A549 (cell line): Measurements from ENCODE around the gene LAT. TPM values are rescaled to one million over a fixed set of nuclear protein-coding genes. Genes with fewer than 3 reads are reported as not detected.
"Not testable (repeated sequence)": the region's sequence is repeated elsewhere in the genome, so short reads cannot be mapped to it uniquely, and the experiment has no call there.

Experiments used
- ATAC-seq, 2 experiments: fragments of 200-7000 bp in 1 of 2; fragments of >200 bp in 1 of 2; cut with Nextera tagmentation in 1 of 2; cut with Tn5 transposase in 1 of 2; 3 replicates each; pipeline versions ENCODE4 v1.8.0 to v1.9.1; 2018 to 2020; ENCODE audit warnings: mild to moderate bottlenecking in 1 of 2, moderate library complexity in 1 of 2
- CTCF ChIA-PET: fragments of 300-600 bp; sonication (Branson Sonifier 250); formaldehyde crosslinking; extraction: SDS; loops from one replicate; lab custom pipeline; 2021; ENCODE audit warnings: antibody characterized with exemption, inconsistent platforms; lab: Yijun Ruan, JAX
- POLR2A ChIA-PET: fragments of 350-600 bp; formaldehyde crosslinking; extraction: SDS; loops from one replicate; lab custom pipeline; 2021; ENCODE audit warnings: antibody characterized with exemption, inconsistent platforms; lab: Yijun Ruan, JAX
- DNase-seq, 2 experiments: peaks; one replicate each; pipeline versions ENCODE4 v3.0.0 to v3.0.0-alpha.2; 2011 to 2016; ENCODE audit warnings: low read depth in 1 of 2, low spot score in 1 of 2
- FAIRE-seq: peaks from 2 replicates; lab custom pipeline; 2011; peaks lifted over from hg19 to GRCh38; lab: Jason Lieb, UNC
- H3K27ac ChIP-seq, 2 experiments: fragments of >200 bp; sonication (Bioruptor Twin); formaldehyde crosslinking; 3 replicates each; pipeline ENCODE4 v1.5.1; 2016 to 2017
- H3K4me1 ChIP-seq: fragments of >200 bp; sonication (Bioruptor Twin); formaldehyde crosslinking; 3 replicates; pipeline ENCODE4 v1.6.1; 2016
- H3K4me2 ChIP-seq: fragments of >200 bp; sonication (Bioruptor Twin); formaldehyde crosslinking; 3 replicates; pipeline ENCODE4 v1.6.1; 2016
- H3K4me3 ChIP-seq: fragments of >200 bp; sonication (Bioruptor Twin); formaldehyde crosslinking; 3 replicates; pipeline ENCODE4 v1.5.1; 2016
- H3K9me3 ChIP-seq: fragments of >200 bp; sonication (Bioruptor Twin); formaldehyde crosslinking; 3 replicates; pipeline ENCODE4 v1.6.1; 2016
- CHD4 ChIP-seq: fragments of 200-600 bp; sonication (generic); IDR thresholded peaks from 2 replicates; pipeline ENCODE4 v1.6.1; 2016; ENCODE audit warnings: antibody characterized with exemption, mild to moderate bottlenecking, borderline replicate concordance
- FOXS1 ChIP-seq: fragments of 250-450 bp; sonication (Bioruptor Pico); IDR thresholded peaks from 2 replicates; pipeline ENCODE4 v1.5.0; 2020; ENCODE audit warnings: mild to moderate bottlenecking, moderate library complexity
- HEYL ChIP-seq: fragments of 250-450 bp; sonication (Bioruptor Pico); IDR thresholded peaks from 2 replicates; pipeline ENCODE4 v1.8.0; 2021; ENCODE audit warnings: mild to moderate bottlenecking, moderate library complexity
- HOXB13 ChIP-seq: fragments of 250-450 bp; sonication (Bioruptor Pico); IDR thresholded peaks from 2 replicates; pipeline ENCODE4 v1.5.0; 2020; ENCODE audit warnings: low read depth, mild to moderate bottlenecking, moderate library complexity
- MYC ChIP-seq: IDR thresholded peaks from 2 replicates; pipeline ENCODE4 v1.6.1; 2012; ENCODE audit warnings: mild to moderate bottlenecking, inconsistent platforms, low read length, improper control_type of control experiment, borderline replicate concordance
- POLR2A ChIP-seq: IDR thresholded peaks from 2 replicates; pipeline ENCODE4 v1.6.1; 2012; ENCODE audit warnings: mild to moderate bottlenecking, low read length
- RARB ChIP-seq: fragments of 250-450 bp; sonication (Bioruptor Pico); IDR thresholded peaks from 2 replicates; pipeline ENCODE4 v1.8.0; 2021; ENCODE audit warnings: mild to moderate bottlenecking, moderate library complexity
- RFX5 ChIP-seq: fragments of 450-650 bp; IDR thresholded peaks from 2 replicates; pipeline ENCODE4 v1.7.1; 2014; ENCODE audit warnings: antibody characterized with exemption, mild to moderate bottlenecking, moderate library complexity
- SMC3 ChIP-seq: fragments of >200 bp; sonication (Bioruptor Twin); formaldehyde crosslinking; IDR thresholded peaks from 3 replicates; pipeline ENCODE4 v1.6.1; 2018; ENCODE audit warnings: inconsistent platforms
- TP53 ChIP-seq: fragments of 250-450 bp; sonication (Bioruptor Pico); IDR thresholded peaks from 2 replicates; pipeline ENCODE4 v1.5.0; 2021; ENCODE audit warnings: mild to moderate bottlenecking, moderate library complexity
- WGBS: methylation state at CpG from one replicate; pipeline ENCODE4 v1.1.6; 2017; ENCODE audit errors: missing lambda C conversion rate; 5-methylcytosine and 5-hydroxymethylcytosine counted together
- polyA plus RNA-seq, 4 experiments: library from polyadenylated mRNA; depleted of rRNA in 3 of 4; stranded (reverse); fragments of >200 nt; fragmentation: RNase III in 1 of 4; extraction: RNeasy Plus Mini Kit Qiagen cat#74134 plus additional on column Dnase treatment in 1 of 4; gene quantifications; 2 replicates in 3 of 4; 3 replicates in 1 of 4; pipeline ENCODE4 v1.2.3, GENCODE V29; 2011 to 2017
- TF ChIP-seq, protein P1 (sequence below): fragments of >200 bp; sonication (Bioruptor Twin); formaldehyde crosslinking; IDR thresholded peaks from 2 replicates; pipeline ENCODE4 v1.6.1; 2016
- TF ChIP-seq, protein P2 (sequence below): fragments of 250-450 bp; sonication (Bioruptor Pico); IDR thresholded peaks from 2 replicates; pipeline ENCODE4 v1.5.0; 2020; ENCODE audit warnings: low read depth, mild to moderate bottlenecking, moderate library complexity
- TF ChIP-seq, protein P3 (sequence below): fragments of 250-450 bp; sonication (Bioruptor Pico); IDR thresholded peaks from 2 replicates; pipeline ENCODE4 v1.5.0; 2021; ENCODE audit warnings: mild to moderate bottlenecking, moderate library complexity, borderline replicate concordance
- TF ChIP-seq, protein P4 (sequence below): IDR thresholded peaks from 2 replicates; pipeline ENCODE4 v1.6.1; 2012

LAT gene
- polyA plus RNA-seq, 2 of the 4 experiments (the other 2 are of a cell fraction): 0.85 to 3.3 TPM

DNA sequence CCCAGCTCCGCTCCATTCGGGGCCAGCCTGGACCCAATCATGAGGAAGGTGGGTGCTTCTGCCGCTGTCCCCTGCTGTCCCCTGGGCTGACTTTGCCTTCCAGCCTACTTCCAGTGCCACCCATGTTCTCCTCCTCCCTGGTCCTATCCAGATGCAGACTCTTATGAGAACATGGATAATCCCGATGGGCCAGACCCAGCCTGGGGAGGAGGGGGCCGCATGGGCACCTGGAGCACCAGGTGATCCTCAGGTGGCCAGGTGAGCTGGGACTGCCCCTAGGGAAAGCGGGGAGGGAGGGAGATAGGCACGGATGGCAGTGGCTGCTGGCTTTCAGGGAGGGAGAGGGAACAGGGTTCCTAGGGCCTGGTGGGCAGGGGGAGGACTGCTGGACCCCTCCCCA, 46.1 kb upstream of the LAT start:
- H3K4me2 ChIP-seq: no peak overlapping the region
- CTCF ChIA-PET: interaction anchor here (0.8 to 1.2 kb wide), 2 partner anchors 18 to 27 kb away, joined by 3 read pairs; no protein-coding TSS in a partner anchor
- no peaks in the 10 kb centered on the region for H3K4me1 ChIP-seq
- POLR2A ChIA-PET: no interaction called here
- no peaks in the 10 kb centered on the region for H3K9me3 ChIP-seq
- DNase-seq: no peak
- TF ChIP-seq, protein P1, sequence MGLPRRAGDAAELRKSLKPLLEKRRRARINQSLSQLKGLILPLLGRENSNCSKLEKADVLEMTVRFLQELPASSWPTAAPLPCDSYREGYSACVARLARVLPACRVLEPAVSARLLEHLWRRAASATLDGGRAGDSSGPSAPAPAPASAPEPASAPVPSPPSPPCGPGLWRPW: no peak
- TF ChIP-seq RARB (CRISPR knock-in tag): no peak
- TF ChIP-seq MYC: no peak
- TF ChIP-seq, protein P2, sequence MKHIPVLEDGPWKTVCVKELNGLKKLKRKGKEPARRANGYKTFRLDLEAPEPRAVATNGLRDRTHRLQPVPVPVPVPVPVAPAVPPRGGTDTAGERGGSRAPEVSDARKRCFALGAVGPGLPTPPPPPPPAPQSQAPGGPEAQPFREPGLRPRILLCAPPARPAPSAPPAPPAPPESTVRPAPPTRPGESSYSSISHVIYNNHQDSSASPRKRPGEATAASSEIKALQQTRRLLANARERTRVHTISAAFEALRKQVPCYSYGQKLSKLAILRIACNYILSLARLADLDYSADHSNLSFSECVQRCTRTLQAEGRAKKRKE (CRISPR knock-in tag): no peak
- TF ChIP-seq RFX5: no peak
- TF ChIP-seq SMC3: no peak
- no peak for ATAC-seq
- 64% methylated on average over 6 of the region's 7 CpGs for WGBS
- no peak for FAIRE-seq
- H3K4me3 ChIP-seq: no peak overlapping the region
- H3K27ac ChIP-seq: no peak overlapping the region

DNA sequence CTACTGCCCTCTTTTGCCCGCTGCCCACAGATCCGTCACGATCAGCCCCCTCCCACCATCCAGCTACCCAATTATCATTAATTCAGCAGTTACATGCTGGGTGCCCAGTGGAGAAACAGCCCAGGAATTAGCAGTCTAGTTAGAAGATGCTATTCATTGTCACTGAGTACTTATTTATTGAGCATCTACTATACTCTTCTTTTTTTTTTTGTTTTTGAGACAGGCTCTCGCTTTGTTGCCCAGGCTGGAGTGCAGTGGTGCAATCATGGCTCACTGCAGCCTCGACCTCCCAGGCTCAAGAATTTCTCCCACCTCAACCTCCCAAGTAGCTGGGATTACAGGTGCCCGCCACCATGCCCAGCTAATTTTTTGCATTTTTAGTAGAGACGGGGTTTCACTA, 45.0 kb upstream of the LAT start:
- CTCF ChIA-PET, H3K4me2 ChIP-seq, ATAC-seq, FAIRE-seq, H3K27ac ChIP-seq, H3K4me1 ChIP-seq, H3K4me3 ChIP-seq, POLR2A ChIA-PET, DNase-seq, H3K9me3 ChIP-seq: not testable (repeated sequence)
- 76% methylated on average over 7 of the region's 7 CpGs for WGBS

DNA sequence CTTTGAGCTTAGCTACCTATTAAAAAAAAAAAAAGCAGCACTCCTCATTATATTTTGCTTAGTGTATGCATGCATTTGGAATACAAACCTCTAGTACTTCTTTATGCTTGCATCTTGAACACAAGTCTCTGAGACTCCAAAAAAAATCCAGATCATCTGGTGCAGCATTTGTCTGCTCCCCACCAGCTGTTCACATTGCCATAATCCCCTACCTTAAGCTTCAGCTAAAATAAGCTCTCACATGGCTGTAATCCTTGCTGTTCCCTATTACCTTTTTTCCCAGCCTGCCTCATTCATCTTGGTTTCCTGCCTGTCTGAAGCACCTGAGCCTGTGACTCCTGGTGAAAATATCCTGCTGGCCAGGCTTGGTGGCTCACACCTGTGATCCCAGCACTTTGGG, 41.6 kb upstream of the LAT start:
- CTCF ChIA-PET: interaction anchor here (1.3 to 10.5 kb wide), 6 partner anchors 12 to 98 kb away, joined by 3 to 190 read pairs (median 50); partner anchors contain the start of genes ATP2A1, CD19, RABEP2 and SH2B1
- no peak overlapping the region for H3K27ac ChIP-seq
- FAIRE-seq (no peak), ATAC-seq (no peak), DNase-seq (no peak)
- POLR2A ChIA-PET: no interaction called here
- H3K4me2 ChIP-seq: no peak overlapping the region
- H3K4me1 ChIP-seq: peaks cover 9% of the 10 kb centered on the region; the same call in 2 of the 3 replicates
- H3K4me3 ChIP-seq: no peak overlapping the region
- no peak for TF ChIP-seq POLR2A
- H3K9me3 ChIP-seq: no peaks in the 10 kb centered on the region

DNA sequence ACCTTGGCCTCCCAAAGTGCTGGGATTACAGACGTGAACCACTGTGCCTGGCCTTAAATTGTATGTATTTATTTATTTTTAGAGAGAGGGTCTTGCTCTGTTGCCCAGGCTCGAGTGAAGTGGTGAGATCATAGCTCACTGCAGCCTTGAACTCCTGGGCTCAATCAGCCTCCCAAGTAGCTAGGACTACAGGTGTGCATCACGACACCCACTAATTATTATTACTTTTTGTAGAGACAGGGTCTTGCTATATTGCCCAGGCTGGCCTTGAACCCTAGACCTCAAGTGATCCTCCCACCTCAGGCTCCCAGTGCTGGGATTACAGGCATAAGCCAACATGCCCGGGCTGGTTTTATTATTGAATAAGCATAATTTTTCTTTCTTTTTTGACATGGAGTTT, 38.2 kb upstream of the LAT start:
- H3K4me2 ChIP-seq: no peak overlapping the region
- POLR2A ChIA-PET: interaction anchor here (1.5 kb wide), 1 partner anchor 75 kb away, joined by 3 read pairs; no protein-coding TSS in a partner anchor
- no peak for TF ChIP-seq RFX5
- no peak for TF ChIP-seq POLR2A
- TF ChIP-seq, protein P3, sequence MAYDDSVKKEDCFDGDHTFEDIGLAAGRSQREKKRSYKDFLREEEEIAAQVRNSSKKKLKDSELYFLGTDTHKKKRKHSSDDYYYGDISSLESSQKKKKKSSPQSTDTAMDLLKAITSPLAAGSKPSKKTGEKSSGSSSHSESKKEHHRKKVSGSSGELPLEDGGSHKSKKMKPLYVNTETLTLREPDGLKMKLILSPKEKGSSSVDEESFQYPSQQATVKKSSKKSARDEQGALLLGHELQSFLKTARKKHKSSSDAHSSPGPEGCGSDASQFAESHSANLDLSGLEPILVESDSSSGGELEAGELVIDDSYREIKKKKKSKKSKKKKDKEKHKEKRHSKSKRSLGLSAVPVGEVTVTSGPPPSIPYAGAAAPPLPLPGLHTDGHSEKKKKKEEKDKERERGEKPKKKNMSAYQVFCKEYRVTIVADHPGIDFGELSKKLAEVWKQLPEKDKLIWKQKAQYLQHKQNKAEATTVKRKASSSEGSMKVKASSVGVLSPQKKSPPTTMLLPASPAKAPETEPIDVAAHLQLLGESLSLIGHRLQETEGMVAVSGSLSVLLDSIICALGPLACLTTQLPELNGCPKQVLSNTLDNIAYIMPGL: no peak
- TF ChIP-seq, protein P4, sequence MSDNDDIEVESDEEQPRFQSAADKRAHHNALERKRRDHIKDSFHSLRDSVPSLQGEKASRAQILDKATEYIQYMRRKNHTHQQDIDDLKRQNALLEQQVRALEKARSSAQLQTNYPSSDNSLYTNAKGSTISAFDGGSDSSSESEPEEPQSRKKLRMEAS: no peak
- TF ChIP-seq HEYL (CRISPR knock-in tag): no peak
- TF ChIP-seq FOXS1: no peak
- TF ChIP-seq HOXB13 (CRISPR knock-in tag): no peak
- no peak for TF ChIP-seq TP53
- no peak for TF ChIP-seq CHD4
- TF ChIP-seq RARB (CRISPR knock-in tag): no peak
- TF ChIP-seq, all 56 proteins: peak for 0
- no peak for FAIRE-seq
- ATAC-seq: no peak
- Histone ChIP-seq H3K4me1 (peaks cover 10% of the 10 kb centered on the region; the same call in 2 of the 3 replicates), H3K4me3 (no peak overlapping the region), H3K27ac (peak overlapping the region in 1 of 2 experiments; percentile 77; a peak in 1 of 6 replicates), H3K9me3 (no peaks in the 10 kb centered on the region)
- 86% methylated on average over 4 of the region's 4 CpGs for WGBS
- DNase-seq: no peak
- CTCF ChIA-PET: interaction anchor here (0.6 to 10.5 kb wide), 11 partner anchors 9 to 125 kb away, joined by 3 to 190 read pairs (median 4); partner anchors contain the start of genes ATP2A1, ATXN2L, CD19 and RABEP2
